ENCODE results near the gene CRYGC. TPM values are rescaled to one million over a fixed set of nuclear protein-coding genes. Genes with fewer than 3 reads are reported as not detected.

The CRYGC gene
- total RNA-seq, 1 experiment from 2014 or later: not detected

DNA sequence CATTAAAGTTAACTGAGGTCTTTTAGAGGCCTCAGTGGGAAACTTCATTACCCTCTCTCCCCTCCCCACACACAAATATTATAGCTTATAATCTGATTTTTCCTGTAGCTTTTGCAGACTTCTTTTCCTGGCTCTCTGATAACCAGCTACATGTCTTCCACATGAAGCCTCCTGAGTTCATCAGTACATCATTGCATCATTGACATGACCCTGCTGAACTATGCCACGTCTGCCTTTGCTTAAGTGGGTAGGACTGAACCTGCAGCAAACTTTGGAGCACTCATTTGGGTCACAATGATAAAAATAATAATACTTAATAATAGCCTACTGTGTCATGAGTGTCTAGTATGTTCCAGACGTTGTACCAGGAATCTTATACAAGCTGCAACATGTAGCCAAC, 26.8 kb upstream of the CRYGC start:
- TF ChIP-seq, protein P1, sequence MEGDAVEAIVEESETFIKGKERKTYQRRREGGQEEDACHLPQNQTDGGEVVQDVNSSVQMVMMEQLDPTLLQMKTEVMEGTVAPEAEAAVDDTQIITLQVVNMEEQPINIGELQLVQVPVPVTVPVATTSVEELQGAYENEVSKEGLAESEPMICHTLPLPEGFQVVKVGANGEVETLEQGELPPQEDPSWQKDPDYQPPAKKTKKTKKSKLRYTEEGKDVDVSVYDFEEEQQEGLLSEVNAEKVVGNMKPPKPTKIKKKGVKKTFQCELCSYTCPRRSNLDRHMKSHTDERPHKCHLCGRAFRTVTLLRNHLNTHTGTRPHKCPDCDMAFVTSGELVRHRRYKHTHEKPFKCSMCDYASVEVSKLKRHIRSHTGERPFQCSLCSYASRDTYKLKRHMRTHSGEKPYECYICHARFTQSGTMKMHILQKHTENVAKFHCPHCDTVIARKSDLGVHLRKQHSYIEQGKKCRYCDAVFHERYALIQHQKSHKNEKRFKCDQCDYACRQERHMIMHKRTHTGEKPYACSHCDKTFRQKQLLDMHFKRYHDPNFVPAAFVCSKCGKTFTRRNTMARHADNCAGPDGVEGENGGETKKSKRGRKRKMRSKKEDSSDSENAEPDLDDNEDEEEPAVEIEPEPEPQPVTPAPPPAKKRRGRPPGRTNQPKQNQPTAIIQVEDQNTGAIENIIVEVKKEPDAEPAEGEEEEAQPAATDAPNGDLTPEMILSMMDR (IDR thresholded peaks at IDR 0.05; ENCODE audit: unreplicated experiment): no peak
- DNase-seq: no peak
- Mint-ChIP-seq H3K27me3 (ENCODE audit: unreplicated experiment) (no peaks in the 10 kb centered on the region), H3K4me1 (ENCODE audit: low read depth, unreplicated experiment) (no peaks in the 10 kb centered on the region), H3K4me3 (ENCODE audit: low read depth, unreplicated experiment) (no peak overlapping the region), H3K27ac (ENCODE audit: unreplicated experiment) (no peak overlapping the region), H3K9me3 (ENCODE audit: low read depth, unreplicated experiment) (no peaks in the 10 kb centered on the region), H3K36me3 (ENCODE audit: insufficient read depth, unreplicated experiment) (no peaks in the 10 kb centered on the region)
- intact Hi-C loops (cut with micrococcal nuclease; ENCODE audit: unreplicated experiment): no loop called here
- BruUV-seq (replicated peaks): no TSS peak
- CTCF ChIA-PET: no interaction called here

DNA sequence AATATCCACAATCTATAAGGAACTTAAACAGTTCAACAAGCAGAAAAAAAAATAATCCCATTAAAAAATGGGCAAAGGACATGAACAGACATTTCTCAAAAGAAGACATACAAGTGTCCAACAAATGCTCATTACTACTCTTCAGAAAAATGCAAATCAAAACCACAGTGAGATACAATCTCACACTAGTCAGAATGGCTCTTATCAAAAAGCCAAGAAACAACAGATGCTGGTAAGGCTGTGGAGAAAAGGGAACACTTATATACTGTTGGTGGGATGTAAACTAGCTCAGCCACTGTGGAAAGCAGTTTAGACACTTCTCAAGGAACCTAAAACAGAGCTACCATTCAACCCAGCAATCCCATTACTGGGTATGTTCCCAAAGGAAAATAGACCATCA, 23.5 kb upstream of the CRYGC start:
- Mint-ChIP-seq H3K27ac (ENCODE audit: unreplicated experiment) (no peak overlapping the region), H3K4me1 (ENCODE audit: low read depth, unreplicated experiment) (no peaks in the 10 kb centered on the region), H3K27me3 (ENCODE audit: unreplicated experiment) (no peaks in the 10 kb centered on the region), H3K4me3 (ENCODE audit: low read depth, unreplicated experiment) (no peak overlapping the region), H3K36me3 (ENCODE audit: insufficient read depth, unreplicated experiment) (no peaks in the 10 kb centered on the region), H3K9me3 (ENCODE audit: low read depth, unreplicated experiment) (no peaks in the 10 kb centered on the region)
- CTCF ChIA-PET: no interaction called here
- intact Hi-C loops (cut with micrococcal nuclease; ENCODE audit: unreplicated experiment): no loop called here
- no TSS peak for BruUV-seq (replicated peaks)
- DNase-seq: no peak
- TF ChIP-seq, protein P1 (IDR thresholded peaks at IDR 0.05; ENCODE audit: unreplicated experiment): no peak

DNA sequence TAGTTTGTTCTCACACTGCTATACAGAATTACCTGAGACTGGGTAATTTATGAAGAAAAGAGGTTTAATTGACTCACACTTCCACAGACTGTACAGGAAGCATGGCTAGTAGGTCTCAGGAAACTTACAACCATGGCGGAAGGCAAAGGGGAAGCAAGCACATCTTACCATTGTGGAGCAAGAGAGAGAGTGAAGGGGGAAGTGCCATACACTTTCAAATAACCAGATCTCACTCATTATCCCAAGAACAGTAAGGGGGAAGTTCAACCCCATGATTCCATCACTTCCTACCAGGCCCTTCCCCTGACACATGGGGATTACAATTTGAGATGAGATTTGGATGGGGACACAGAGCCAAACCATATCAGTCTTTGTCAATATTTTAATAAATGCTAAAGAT, 21.3 kb upstream of the CRYGC start:
- no peak for DNase-seq
- Mint-ChIP-seq H3K27me3 (ENCODE audit: unreplicated experiment) (no peaks in the 10 kb centered on the region), H3K27ac (ENCODE audit: unreplicated experiment) (no peak overlapping the region), H3K4me3 (ENCODE audit: low read depth, unreplicated experiment) (no peak overlapping the region), H3K9me3 (ENCODE audit: low read depth, unreplicated experiment) (no peaks in the 10 kb centered on the region), H3K4me1 (ENCODE audit: low read depth, unreplicated experiment) (no peaks in the 10 kb centered on the region), H3K36me3 (ENCODE audit: insufficient read depth, unreplicated experiment) (no peaks in the 10 kb centered on the region)
- TF ChIP-seq, protein P1 (IDR thresholded peaks at IDR 0.05; ENCODE audit: unreplicated experiment): no peak
- intact Hi-C loops (cut with micrococcal nuclease; ENCODE audit: unreplicated experiment): no loop called here
- CTCF ChIA-PET: no interaction called here
- BruUV-seq (replicated peaks): no TSS peak

- Mint-ChIP-seq H3K27me3 (ENCODE audit: unreplicated experiment) (no peaks in the 10 kb centered on the region), H3K4me1 (ENCODE audit: low read depth, unreplicated experiment) (no peaks in the 10 kb centered on the region), H3K36me3 (ENCODE audit: insufficient read depth, unreplicated experiment) (no peaks in the 10 kb centered on the region), H3K27ac (ENCODE audit: unreplicated experiment) (no peak overlapping the region), H3K9me3 (ENCODE audit: low read depth, unreplicated experiment) (no peaks in the 10 kb centered on the region), H3K4me3 (ENCODE audit: low read depth, unreplicated experiment) (no peak overlapping the region)
- CTCF ChIA-PET: no interaction called here
- BruUV-seq (replicated peaks): no TSS peak
- no peak for DNase-seq
- intact Hi-C loops (cut with micrococcal nuclease; ENCODE audit: unreplicated experiment): no loop called here
- TF ChIP-seq, protein P1 (IDR thresholded peaks at IDR 0.05; ENCODE audit: unreplicated experiment): no peak
Measured at GRCh38 chr2:208150094-208150493, 20.5 kb upstream of the CRYGC start.

GRCh38 chr2:208148803-208149202, 19.2 kb upstream of the CRYGC start:
- no peak overlapping the region for H3K4me3 Mint-ChIP-seq (ENCODE audit: low read depth, unreplicated experiment)
- intact Hi-C loops (cut with micrococcal nuclease; ENCODE audit: unreplicated experiment): no loop called here
- no peak overlapping the region for H3K27ac Mint-ChIP-seq (ENCODE audit: unreplicated experiment)
- H3K4me1 Mint-ChIP-seq (ENCODE audit: low read depth, unreplicated experiment): no peaks in the 10 kb centered on the region
- H3K9me3 Mint-ChIP-seq (ENCODE audit: low read depth, unreplicated experiment): no peaks in the 10 kb centered on the region
- TF ChIP-seq, protein P1 (IDR thresholded peaks at IDR 0.05; ENCODE audit: unreplicated experiment): no peak
- no peak for DNase-seq
- H3K27me3 Mint-ChIP-seq (ENCODE audit: unreplicated experiment): no peaks in the 10 kb centered on the region
- BruUV-seq (replicated peaks): no TSS peak
- H3K36me3 Mint-ChIP-seq (ENCODE audit: insufficient read depth, unreplicated experiment): no peaks in the 10 kb centered on the region
- CTCF ChIA-PET: no interaction called here

Data from Calu3 (cell line).